Non-pigmented ciliary epithelial cell (primary cell): ENCODE data around the gene VPS39.
"Not testable (repeated sequence)": the region's sequence is repeated elsewhere in the genome, so short reads cannot be mapped to it uniquely, and the experiment has no call there.

ENCODE experiments used
- DNase-seq: peaks from one replicate; pipeline ENCODE4 v3.0.0-alpha.2; 2010; ENCODE audit warnings: low read depth

The VPS39 gene, protein sequence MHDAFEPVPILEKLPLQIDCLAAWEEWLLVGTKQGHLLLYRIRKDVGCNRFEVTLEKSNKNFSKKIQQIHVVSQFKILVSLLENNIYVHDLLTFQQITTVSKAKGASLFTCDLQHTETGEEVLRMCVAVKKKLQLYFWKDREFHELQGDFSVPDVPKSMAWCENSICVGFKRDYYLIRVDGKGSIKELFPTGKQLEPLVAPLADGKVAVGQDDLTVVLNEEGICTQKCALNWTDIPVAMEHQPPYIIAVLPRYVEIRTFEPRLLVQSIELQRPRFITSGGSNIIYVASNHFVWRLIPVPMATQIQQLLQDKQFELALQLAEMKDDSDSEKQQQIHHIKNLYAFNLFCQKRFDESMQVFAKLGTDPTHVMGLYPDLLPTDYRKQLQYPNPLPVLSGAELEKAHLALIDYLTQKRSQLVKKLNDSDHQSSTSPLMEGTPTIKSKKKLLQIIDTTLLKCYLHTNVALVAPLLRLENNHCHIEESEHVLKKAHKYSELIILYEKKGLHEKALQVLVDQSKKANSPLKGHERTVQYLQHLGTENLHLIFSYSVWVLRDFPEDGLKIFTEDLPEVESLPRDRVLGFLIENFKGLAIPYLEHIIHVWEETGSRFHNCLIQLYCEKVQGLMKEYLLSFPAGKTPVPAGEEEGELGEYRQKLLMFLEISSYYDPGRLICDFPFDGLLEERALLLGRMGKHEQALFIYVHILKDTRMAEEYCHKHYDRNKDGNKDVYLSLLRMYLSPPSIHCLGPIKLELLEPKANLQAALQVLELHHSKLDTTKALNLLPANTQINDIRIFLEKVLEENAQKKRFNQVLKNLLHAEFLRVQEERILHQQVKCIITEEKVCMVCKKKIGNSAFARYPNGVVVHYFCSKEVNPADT

GRCh38 chr15:42207674-42208579 is at the start of gene VPS39:
VPS39 (minus strand) TSS chr15:42208304; CDS start chr15:42208153, 151 bp downstream.
- peak; percentile 44 for DNase-seq

- DNase-seq, result no peak
Measured at GRCh38 chr15:42253300-42253699, 45.2 kb upstream of the VPS39 start.

DNA sequence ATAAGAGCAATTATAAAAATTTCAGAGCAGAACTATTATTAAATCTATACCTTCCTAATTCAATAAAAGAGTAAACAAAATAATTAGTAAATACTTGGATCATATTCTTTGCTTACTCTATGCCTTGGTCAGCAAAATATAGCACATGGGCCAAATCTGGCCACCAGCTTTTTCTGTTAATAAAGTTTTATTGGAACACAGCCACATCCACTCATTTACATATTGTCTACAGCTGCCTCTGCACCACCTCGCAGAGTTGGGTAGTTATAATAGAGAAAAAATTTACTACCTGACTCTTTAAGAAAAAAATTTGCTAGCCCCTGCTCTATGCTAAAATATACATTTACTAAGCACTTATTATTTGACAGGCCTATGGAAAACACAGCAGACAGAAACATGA is 32.7 kb upstream of the VPS39 start:
- DNase-seq, result no peak

GRCh38 chr15:42239528-42240182 is 31.6 kb upstream of the VPS39 start:
- DNase-seq, result peak; percentile 8

DNA sequence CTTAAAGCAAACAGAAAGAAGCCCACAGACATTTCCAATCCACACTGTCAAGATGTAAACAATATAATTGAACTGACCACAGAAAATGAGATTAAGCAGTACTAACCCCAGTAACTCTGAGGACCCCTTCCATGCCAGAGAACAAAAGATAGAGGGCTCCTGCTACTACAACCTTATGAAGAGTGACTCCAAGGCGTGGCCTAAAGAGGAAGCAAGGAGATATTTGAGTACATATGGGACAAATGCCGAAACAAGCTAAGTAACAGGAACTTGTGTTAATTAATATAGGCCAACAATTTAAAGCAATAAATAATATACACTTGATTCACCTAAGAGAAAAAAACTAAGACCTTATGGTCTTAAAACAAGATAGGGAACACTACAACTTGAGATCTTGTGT is 25.0 kb upstream of the VPS39 start:
- no peak for DNase-seq

GRCh38 chr15:42232606-42233005 is 24.5 kb upstream of the VPS39 start:
- DNase-seq, result no peak

GRCh38 chr15:42231088-42231487 is 23.0 kb upstream of the VPS39 start:
- no peak for DNase-seq

- DNase-seq, result not testable (repeated sequence)
Measured at GRCh38 chr15:42228981-42229380, 20.9 kb upstream of the VPS39 start.

- DNase-seq, result no peak
Measured at GRCh38 chr15:42228036-42228435, 19.9 kb upstream of the VPS39 start.

DNA sequence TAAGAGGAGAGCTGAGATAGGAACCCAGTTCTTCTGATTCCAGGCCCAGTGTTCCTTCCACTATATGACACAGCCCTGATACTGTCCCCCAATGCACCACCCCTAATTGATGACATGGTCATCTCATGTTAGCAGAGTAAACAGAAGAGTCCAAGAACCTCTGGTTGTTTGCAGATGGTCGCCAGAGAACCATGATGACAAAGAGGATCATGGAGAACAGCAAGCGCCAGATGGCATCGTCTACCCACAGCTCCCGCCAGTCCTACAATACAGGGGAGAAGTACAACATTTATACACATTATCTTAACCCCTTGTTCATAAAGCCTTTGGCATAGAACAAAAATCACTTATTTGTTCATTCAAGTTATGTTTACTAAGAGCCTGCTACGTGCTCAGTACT is 18.5 kb upstream of the VPS39 start:
- no peak for DNase-seq

DNA sequence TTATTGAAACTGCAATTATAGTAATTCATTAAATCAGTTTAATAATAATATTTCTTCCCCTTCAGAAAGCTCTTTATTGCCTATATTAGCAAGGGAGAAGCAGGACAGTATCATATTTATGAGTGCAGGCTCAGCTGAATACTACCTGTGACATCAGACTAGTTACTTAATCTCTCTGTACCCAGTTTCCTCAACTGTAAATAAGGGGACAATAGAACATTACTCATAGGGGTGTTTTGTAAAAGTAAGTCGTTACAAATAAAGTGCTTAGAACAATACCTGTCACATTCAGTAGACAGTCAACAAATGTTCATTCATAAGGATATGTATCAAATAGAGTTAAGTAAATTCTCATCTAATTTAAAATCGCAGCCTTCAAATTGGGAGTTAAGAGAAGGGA is 12.1 kb upstream of the VPS39 start:
- DNase-seq, result no peak

DNA sequence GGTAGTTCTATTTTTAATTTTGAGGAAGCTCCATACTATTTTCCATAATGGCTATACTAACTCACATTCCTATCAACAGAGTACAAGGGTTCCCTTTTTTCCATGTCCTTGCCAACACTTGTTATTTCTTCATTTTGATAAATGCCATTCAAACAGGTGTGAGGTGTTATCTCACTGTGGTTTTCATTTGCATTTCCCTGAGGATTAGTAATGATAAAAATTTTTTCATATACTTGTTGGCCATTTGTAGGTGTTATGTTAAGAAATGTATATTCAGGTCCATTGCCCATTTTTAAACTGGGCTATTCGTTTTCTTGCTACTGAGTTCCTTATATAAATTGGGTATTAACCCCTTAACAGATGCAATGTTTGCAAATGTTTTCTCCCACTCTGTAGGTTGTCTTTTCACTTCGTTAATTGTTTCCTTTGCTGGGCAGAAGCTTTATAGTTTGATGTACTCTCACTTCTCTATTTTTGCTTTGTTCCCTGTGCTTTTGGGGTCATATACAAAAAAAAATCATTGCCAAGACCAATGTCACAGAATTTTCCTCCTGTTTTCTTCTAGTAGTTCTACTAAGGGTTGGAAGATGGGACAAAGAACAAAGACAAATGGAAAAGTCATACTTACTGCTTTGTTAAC is 11.0 kb upstream of the VPS39 start:
- no peak for DNase-seq

DNA sequence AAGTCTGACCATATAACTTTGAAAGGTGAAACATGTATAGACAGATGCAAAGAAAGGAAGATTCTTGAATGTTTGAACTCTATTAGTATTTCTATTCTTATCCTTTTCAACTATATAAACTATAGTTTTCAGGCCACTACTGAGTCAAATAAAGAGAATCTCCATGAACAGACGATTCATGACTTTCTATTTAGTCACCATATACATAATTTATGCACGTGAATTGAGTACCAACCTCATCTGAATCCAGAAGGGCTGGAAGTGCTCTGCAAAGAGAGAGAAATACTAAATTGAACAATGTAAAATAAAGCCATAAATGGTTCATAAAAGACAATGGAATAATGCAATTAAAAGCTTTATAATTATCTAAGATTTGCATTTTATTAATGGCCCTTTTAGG is 9.5 kb upstream of the VPS39 start:
- no peak for DNase-seq

GRCh38 chr15:42215913-42216829 is 8.1 kb upstream of the VPS39 start:
- no peak for DNase-seq

GRCh38 chr15:42214600-42214999 is 6.5 kb upstream of the VPS39 start:
- no peak for DNase-seq

- DNase-seq, result no peak
Measured at GRCh38 chr15:42213511-42213910, 5.4 kb upstream of the VPS39 start.

DNA sequence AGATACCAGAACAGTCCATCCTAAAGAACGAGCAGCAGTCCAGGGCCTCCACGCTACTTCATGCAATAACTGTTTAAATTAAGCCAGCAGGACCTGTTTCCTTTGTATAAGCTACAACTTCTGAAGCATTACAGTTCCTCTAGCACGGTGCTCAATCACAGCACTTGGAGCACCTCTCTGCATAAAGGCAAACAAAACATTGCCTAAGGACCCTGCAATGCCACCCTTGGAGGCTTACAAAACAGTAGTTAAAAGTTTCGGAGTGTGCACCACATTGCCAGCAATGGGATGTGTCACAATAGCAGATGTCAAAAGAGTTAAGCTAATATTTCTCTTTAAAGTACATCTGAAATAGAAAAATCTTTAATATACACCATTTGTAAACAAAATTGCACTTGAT is 2.6 kb upstream of the VPS39 start:
- no peak for DNase-seq

DNA sequence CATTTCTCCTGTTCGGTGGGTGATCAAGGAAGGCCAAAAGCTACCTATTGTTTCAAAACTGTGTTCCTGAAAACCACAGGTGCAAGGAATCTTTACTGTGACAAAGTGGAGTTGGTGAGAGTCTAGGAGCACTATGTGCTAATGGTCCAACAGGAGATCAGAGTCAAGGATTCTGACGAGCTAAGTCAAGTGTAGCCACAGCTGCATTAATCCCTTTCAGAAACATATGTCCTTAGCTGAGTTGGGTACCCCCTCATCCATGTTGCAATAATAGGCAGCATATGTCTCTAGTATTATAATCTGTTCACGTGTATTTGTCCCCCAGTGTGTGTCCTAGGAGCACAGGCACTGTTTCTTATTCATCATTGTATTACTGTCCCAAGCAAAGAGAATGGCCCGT is 1.7 kb downstream of the VPS39 start:
- DNase-seq, result no peak

DNA sequence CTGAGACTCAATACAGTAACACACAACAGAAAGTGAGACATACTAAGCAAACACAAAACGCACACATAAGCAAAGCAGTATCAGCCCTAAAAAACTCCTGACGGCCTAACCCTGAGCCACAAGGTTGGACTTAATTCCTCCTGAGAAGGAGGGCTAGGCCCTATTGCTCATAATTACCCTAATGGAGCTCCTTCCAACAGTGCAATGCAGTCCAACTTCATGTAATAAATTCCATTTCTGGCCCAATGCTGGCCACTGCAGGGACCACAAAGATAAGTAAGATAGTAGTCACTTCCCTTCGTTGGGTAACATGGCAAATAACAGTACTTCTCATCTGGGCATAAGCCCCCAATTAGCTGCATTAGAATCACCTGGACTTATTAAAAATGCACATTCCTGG is 4.2 kb downstream of the VPS39 start:
- DNase-seq, result no peak

GRCh38 chr15:42202653-42203052 is 5.5 kb downstream of the VPS39 start:
- no peak for DNase-seq
